Raji (cell line): ENCODE measurements around the gene PANK2.

Experiments
- POLR2A ChIP-seq: IDR thresholded peaks from 2 replicates; pipeline ENCODE4 v1.6.1; 2011; ENCODE audit warnings: low read depth, low read length, control low read depth; ENCODE audit not compliant: insufficient read depth

Gene PANK2

GRCh38 chr20:3934624-3935023, 45.4 kb downstream of the PANK2 start:
- no peak for TF ChIP-seq POLR2A

GRCh38 chr20:3935295-3935955, 46.2 kb downstream of the PANK2 start:
- TF ChIP-seq POLR2A, result no peak

GRCh38 chr20:3935956-3936340, 46.8 kb downstream of the PANK2 start:
- no peak for TF ChIP-seq POLR2A

GRCh38 chr20:3937618-3938017, 48.4 kb downstream of the PANK2 start:
- TF ChIP-seq POLR2A, result no peak

GRCh38 chr20:3940905-3941304, 51.7 kb downstream of the PANK2 start:
- no peak for TF ChIP-seq POLR2A

- TF ChIP-seq POLR2A, result no peak
These were observed 75.5 kb downstream of the PANK2 start for GRCh38 chr20:3964719-3965118.

GRCh38 chr20:3966571-3966970, 77.4 kb downstream of the PANK2 start:
- no peak for TF ChIP-seq POLR2A

GRCh38 chr20:3970016-3970415, 80.8 kb downstream of the PANK2 start:
- TF ChIP-seq POLR2A, result no peak

GRCh38 chr20:3971145-3971544, 82.0 kb downstream of the PANK2 start:
- no peak for TF ChIP-seq POLR2A

GRCh38 chr20:3972161-3972560, 83.0 kb downstream of the PANK2 start:
- no peak for TF ChIP-seq POLR2A

GRCh38 chr20:3973705-3974104, 84.5 kb downstream of the PANK2 start:
- TF ChIP-seq POLR2A, result no peak

- no peak for TF ChIP-seq POLR2A
These were observed 87.3 kb downstream of the PANK2 start for GRCh38 chr20:3976511-3976910.
